Lower lobe of right lung (tissue), 2 donors: ENCODE measurements around the gene MCF2L. TPM values are rescaled to one million over a fixed set of nuclear protein-coding genes. Genes with fewer than 3 reads are reported as not detected.

Experiments used
- ATAC-seq, 2 donors: fragments of 200-7000 bp; cut with Tn5 transposase; one replicate each; pipeline ENCODE4 v1.9.1; 2020 to 2022; ENCODE audit warnings: mild to moderate bottlenecking in 2 of 2, moderate library complexity in 2 of 2
- DNase-seq: peaks from one replicate; pipeline ENCODE4 v3.0.0-alpha.2; 2020
- H3K27ac ChIP-seq: fragments of 200-600 bp; one replicate; pipeline ENCODE4 v1.8.0; 2022
- H3K27me3 ChIP-seq: fragments of 200-600 bp; one replicate; pipeline ENCODE4 v1.8.0; 2022; ENCODE audit warnings: low read depth
- H3K36me3 ChIP-seq: fragments of 200-600 bp; one replicate; pipeline ENCODE4 v1.8.0; 2022; ENCODE audit warnings: mild to moderate bottlenecking
- H3K4me1 ChIP-seq: fragments of 200-600 bp; one replicate; pipeline ENCODE4 v1.8.0; 2022
- H3K4me3 ChIP-seq: fragments of 200-600 bp; one replicate; pipeline ENCODE4 v1.8.0; 2022; ENCODE audit warnings: mild to moderate bottlenecking
- H3K9me3 ChIP-seq: fragments of 200-600 bp; one replicate; pipeline ENCODE4 v1.8.0; 2022
- CTCF ChIP-seq: fragments of 200-600 bp; IDR thresholded peaks from one replicate; pipeline ENCODE4 v1.8.0; 2022; ENCODE audit warnings: antibody characterized with exemption, mild to moderate bottlenecking
- intact Hi-C: fragments of 100-400 bp; cut with DNase I; formaldehyde crosslinking; loops from one replicate; pipeline ENCODE4 v1.11.0; 2022
- total RNA-seq: library from RNA; stranded (reverse); fragmentation: NEBNext Ultra II Directional; extraction: Animal tissue kit (Norgen Biotek cat#: 25700); gene quantifications from one replicate; pipeline ENCODE4 v1.2.1, GENCODE V29; 2021
- donor health status: DM: no; HTN: yes; CAD: no; lungs with severe emphysema.

Gene MCF2L
- total RNA-seq, 1 donor from 2014 or later: 42.4 TPM

- intact Hi-C loops: no loop called here
- H3K4me3 ChIP-seq: no peak overlapping the region
- DNase-seq: no peak
Observed at GRCh38 chr13:112996671-112997091, 27.7 kb downstream of the MCF2L start.

DNA sequence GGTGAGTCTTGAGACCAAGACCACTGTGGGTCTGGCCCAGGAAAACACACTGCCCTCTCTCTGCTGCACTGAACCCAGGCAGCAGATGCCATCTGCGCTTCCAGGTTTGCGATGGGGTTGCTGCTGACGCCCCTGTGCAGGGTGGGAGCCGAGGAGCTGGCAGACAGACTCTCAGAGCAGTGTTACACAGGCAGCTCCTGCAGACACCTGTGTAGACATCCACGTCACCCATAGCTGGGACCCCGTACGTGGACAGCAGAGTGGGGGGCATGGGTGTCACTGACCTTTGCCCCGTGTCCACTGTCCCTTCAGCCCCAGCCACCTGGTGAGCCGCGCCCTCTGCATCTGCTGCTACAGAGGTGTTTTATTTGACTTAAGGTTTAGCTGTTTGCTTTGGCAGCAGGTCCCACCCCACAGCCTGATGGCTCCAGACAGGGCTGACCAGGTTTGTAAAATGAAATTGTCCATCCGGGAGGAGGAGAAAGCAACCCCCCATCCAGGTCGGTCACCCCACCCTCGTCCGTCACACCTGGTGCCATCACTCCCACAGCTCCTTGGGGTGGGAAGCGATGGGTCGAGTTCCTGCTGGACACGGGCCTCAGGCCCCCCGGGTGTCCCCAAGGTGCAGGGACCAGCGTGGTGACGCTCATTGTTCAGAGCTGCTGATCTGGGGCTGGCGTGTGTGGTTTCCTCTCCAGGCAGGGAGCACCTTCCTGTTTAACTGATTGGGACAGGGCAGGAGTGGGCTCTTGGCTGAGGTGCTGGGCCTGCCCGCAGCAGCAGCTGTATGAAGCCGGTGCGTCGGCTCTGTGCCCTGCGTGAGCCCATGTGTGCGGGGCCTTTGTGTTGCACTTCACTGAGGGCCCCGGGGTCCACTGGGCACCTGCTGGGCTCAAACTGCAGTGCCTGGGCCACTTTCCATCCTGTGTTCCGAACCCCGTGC lies 28.4 kb downstream of the MCF2L start:
- ATAC-seq (no peak), DNase-seq (no peak)
- TF ChIP-seq CTCF: no peak

More at GRCh38 chr13:112996671-112997091, 27.7 kb downstream of the MCF2L start:
- Histone ChIP-seq H3K27ac (no peak overlapping the region), H3K9me3 (no peaks in the 10 kb centered on the region), H3K27me3 (peaks cover 6% of the 10 kb centered on the region), H3K36me3 (no peaks in the 10 kb centered on the region), H3K4me1 (peaks cover 17% of the 10 kb centered on the region)
- TF ChIP-seq CTCF: no peak
- no peak for ATAC-seq

DNA sequence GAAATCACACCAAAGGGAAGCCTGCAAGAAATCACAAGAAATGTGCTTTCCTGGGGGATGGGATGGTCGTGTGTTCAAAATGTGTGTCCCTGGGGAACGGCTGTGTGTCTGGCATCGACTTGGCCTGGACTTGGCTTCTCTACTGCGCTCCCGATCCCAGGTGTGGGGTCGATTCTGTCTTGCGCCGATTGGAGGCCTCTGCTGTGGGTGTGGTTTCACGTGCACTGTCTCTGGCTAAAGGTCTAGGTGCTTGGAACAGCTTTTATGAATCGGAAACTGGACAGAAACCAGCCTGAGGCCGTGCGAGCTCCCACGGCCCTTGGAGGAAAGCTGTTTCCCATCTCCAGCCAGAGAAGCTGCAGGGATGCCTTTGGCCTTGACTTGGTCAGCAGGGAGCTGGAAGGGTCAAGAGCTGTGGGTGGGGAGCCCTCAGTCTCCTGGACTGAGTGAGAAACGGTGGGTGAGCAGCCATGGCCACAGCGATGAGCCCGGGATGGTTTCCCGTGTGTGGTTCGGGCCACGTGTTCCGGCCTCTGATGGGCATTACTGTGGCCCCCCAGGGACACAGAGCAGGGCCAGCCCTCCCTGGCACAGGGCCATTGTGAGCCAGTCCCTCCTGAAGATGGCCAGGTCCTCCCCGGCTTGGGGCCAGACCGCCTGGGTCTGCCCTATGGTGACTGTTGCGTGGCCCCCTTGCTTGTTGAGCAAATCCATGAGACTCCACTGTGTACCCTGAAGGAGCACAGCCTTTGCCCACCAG lies 29.7 kb downstream of the MCF2L start:
- Histone ChIP-seq H3K36me3 (no peaks in the 10 kb centered on the region), H3K27ac (no peak overlapping the region), H3K9me3 (no peaks in the 10 kb centered on the region), H3K4me3 (no peak overlapping the region), H3K4me1 (peaks cover 23% of the 10 kb centered on the region), H3K27me3 (peaks cover 11% of the 10 kb centered on the region)
- intact Hi-C loops: no loop called here
- no peak for TF ChIP-seq CTCF
- no peak for ATAC-seq
- DNase-seq: no peak

More for the DNA sequence above, 28.4 kb downstream of the MCF2L start:
- intact Hi-C loops: no loop called here
- no peak overlapping the region for H3K4me3 ChIP-seq
- H3K9me3 ChIP-seq: no peaks in the 10 kb centered on the region
- peaks cover 11% of the 10 kb centered on the region for H3K27me3 ChIP-seq
- no peaks in the 10 kb centered on the region for H3K36me3 ChIP-seq
- peaks cover 23% of the 10 kb centered on the region for H3K4me1 ChIP-seq
- H3K27ac ChIP-seq: no peak overlapping the region

DNA sequence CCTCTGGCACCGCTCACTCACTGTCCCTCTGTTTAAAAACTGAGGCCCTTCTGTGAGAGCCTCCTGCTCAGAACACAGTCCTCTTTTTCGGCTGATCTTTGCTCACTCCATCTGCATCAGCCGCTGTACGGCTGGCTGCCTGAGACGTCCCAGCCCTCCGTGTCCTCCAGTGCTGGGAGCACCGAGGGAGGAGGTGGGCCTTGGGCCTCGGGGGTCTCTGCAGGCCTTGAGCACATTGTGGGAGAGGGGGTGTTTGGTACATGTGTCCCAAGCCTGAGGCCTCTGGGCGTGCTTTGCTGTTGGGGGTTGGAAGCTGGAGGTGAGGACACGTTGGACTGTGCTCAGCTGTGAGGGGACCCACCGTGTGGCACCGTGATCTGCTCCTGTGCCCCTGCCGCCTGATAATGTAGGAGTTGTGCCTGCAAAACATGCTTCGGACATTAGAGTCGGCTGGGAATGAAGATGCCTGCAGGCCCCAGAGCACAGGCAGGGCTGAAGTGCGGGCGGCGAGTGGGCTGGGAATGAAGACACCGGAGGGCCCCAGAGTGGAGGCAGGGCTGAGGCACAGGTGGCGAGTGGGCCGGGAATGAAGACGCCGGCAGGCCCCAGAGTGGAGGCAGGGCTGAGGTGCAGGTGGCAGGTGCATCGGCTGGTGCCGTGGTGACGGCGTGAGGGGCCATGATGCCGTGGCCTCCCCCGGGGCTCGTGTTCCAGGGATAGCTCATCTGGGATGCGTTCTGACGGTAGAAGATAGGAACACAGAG lies 30.6 kb downstream of the MCF2L start:
- Histone ChIP-seq H3K9me3 (no peaks in the 10 kb centered on the region), H3K27ac (no peak overlapping the region), H3K36me3 (no peaks in the 10 kb centered on the region), H3K4me3 (no peak overlapping the region), H3K27me3 (peaks cover 11% of the 10 kb centered on the region), H3K4me1 (peaks cover 23% of the 10 kb centered on the region)
- ATAC-seq (no peak), DNase-seq (no peak)
- intact Hi-C loops: no loop called here
- TF ChIP-seq CTCF: no peak

- ATAC-seq: no peak
- Histone ChIP-seq H3K4me3 (no peak overlapping the region), H3K9me3 (no peaks in the 10 kb centered on the region), H3K27me3 (peaks cover 11% of the 10 kb centered on the region), H3K4me1 (peaks cover 23% of the 10 kb centered on the region), H3K27ac (no peak overlapping the region), H3K36me3 (no peaks in the 10 kb centered on the region)
- DNase-seq: no peak
- intact Hi-C loops: no loop called here
- TF ChIP-seq CTCF: no peak
Observed at GRCh38 chr13:113000575-113000974, 31.6 kb downstream of the MCF2L start.
